ENCODE results near the gene VAV3.

GRCh38 chr1:107648071-107648470 is 316.9 kb downstream of the VAV3 start:
- TF ChIP-seq CTCF (IDR thresholded peaks at IDR 0.05 in 4 of 5, conservative IDR thresholded peaks at IDR 0.05 in 1 of 5) (no peak), POLR2A (IDR thresholded peaks at IDR 0.05) (no peak)

Measured in gastrocnemius medialis (tissue), 4 donors.